ENCODE results near the gene KCTD6.

KCTD6 gene

DNA sequence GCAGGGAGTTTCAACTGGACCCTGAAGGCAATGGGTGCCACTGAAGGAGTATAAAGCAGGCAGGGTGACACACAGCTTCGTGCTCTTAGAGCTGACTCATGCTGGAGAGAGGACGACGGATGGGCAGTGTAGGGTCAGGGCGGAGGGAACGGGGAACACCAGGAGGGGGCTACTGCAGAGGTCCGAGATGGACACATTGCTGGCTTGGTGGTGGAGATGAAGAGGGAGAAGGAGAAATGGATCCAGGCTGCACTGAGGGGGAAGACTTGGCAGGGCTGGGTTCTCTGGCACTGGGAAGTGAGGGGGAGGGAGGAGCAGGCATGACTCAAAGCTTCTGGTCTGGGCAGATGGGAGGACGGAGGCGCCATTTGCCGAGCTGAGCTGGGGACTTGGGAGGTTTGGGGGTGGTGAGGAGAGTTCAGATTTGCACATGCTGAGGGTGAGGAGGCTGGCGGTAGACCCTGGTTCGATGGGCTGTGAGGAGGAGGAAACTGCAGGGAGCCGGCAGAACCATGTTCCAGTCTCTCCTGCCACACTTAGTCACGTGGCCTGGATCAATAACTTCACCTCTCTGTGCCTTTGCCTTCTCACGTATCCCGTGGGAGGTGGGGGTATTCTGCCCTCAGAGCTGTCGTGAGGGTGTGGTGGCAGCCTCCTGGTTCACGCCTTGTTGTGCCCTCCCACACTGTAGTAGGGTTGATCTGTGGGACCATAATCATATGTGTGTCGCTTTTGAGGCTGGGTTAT, 4.6 kb upstream of the KCTD6 start:
- DNase-seq: no peak

DNA sequence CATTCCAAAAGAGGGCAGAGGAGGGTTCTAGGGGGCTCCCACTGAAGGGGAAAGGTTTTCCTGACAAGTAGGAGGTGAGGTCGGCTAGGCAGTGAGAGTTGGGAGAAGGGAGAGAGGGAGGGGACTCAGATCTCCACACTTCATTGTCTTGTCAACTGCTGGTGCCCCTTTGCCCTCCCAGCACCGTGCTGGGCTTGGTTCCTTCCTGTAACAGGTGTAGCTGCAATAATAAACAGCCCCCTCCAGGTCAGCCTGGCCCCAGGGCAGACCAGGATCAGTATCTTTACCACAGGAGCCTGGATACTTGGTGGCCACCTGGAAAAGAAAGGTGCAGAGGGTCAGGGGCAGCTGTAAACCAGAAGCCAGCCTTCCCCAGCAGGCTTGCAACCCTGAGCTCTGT, 2.9 kb upstream of the KCTD6 start:
- no peak for DNase-seq

DNA sequence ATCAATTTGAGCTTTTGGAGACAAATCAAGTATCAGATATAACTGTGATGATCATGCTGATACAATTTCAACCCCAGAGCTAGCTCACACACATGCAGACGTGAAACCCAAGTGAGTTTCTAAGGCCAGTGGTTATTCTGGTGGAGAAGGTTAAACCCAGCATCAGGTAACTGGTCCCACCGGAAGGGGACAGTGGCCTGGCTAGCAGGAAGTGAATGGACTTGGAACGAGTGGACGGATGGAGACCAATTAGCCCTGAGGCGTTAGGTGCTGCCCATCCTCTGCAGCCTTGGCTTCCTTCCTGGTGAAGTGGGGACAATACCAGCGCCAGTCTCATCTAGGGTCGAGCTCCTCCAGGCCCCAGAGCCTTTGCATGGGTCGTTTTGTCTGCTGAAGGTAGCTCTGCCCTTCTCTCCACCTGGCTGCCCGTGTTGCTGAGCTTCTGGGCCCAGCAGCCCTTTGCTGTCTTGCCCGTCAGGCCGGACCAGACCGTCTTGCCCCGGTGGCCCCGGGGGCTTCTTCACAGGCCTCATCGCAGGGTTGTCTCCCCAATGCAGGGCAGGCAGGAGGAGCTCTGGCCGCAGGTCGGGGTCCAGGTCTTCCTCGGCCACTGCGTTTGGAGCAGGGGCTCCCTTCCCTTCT, 915 bp upstream of the KCTD6 start:
- no peak for DNase-seq

DNA sequence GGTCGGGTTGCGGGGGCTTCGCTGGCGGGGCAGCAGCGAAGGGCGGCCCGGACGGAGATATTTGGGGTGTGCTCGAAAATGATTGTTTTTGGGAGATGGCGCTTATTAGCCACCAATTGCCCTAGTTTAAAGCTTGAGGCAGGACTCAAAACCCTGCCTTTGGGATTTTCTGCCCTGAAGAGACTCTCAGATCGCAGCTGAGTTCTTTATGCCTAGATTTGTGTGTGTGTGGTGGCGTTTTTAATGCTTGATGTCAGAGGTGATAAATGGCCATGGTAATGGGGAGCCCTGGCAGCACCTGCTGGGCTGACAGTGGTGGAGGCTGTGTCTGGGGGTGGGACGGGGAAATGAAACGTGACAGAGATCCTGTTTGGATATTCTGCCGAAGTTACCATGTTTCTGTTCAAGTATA, 604 bp downstream of the KCTD6 start:
- DNase-seq: peak; percentile 10

DNA sequence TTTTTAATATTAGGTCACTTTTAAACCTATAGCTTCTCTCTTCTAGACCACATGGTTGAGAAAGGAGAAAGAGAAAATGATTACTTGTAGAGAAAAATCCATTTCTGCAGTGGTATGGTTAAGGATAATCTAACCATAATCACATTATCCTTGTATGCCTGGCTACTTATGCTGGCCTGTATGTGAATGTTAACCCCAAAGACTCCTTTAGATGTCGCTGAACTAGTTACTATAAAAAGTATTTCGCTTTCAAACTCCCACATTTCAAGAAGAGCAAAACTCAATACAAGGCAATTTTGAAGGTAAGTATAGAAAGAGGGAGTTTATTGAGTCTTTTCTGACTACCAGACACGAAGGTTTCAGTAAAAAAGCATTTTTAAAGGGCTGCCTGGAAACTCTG, 2.2 kb downstream of the KCTD6 start:
- DNase-seq: no peak

DNA sequence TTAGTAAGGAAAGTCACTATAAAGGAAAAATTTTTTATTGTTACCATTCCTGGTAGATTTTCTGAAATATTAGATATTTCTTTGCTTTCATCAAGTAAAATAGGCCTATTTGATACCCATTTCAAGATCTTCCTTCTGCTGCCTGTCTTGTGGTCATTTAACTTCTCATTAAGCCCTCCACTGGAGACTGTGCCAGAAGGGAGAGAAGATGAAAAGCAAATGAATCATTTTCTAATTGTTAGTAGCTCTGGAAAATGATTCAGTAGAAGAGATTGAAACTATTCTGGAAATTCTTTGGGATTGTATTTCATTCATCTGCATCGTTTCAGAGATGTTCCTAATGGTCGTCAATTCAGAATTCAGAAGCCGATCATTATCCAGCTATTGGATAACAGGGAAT, 3.2 kb downstream of the KCTD6 start:
- no peak for DNase-seq

DNA sequence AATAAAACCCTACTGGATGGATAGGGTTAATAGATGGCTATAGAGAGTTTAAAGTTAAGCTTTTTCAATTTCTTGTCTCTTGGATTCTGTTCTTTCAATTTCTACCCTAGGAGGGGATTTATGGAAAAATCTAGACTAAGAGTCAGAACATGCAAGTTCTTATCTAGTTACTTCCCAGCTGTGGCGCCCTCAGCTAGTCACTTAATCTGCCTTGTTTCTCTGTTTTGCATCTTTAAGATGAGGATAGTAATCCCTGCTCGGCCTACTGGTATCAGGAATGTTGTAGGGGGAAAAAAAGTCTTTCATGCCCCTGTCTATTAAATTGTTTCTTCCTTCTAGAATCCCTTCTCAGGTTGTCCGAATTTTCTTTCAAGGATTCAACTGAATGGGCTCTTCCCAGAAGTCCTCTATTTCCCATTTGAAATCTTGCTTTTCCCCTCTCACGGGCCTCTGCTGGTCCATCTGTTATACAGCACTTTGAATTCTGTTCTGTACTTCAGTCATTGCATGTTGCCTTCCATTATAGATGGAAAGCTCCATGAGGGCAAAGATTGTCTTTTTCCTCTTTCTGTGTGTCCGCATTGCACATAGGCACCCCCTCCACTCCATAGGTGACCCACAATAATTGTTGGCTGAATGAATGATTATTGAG, 4.4 kb downstream of the KCTD6 start:
- no peak for DNase-seq

DNA sequence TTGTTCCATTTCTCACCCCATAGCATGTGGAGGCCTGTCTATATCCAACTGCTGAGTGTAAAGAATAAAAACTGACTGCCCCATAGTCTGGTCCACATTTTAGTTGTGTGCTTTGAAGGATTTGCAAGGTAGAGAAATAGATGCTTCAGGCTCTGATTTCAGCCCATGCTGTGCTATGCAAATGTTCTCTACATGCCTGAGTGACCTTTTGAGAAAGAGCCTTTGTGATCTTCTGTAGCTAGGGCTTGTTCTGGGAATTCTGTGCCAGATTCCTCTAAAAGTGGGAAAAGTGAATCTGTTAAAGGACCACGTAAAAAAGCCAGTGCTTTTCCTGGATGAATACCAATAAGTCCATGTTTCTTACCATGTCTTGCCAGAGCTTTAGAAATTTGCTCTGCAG, 5.2 kb downstream of the KCTD6 start:
- DNase-seq: no peak

DNA sequence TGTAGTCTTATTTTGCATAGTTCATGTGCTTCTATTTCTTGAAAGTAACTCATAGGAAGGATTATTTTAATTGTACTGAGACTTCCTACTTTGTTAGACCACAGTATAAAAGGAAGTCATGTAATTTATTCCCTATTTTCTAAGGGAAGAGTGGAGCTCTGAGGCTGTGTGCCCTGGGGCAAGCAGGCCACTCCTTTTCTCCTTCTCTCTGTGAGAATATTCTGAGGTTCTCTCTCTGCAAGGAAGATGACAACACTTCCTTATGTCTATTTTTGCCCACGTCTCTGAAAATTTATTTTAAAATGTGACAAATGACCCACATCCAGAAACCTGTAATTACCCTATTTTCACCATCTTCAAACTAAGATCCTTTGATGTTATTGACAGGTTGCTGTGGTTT, 11.0 kb downstream of the KCTD6 start:
- no peak for DNase-seq

DNA sequence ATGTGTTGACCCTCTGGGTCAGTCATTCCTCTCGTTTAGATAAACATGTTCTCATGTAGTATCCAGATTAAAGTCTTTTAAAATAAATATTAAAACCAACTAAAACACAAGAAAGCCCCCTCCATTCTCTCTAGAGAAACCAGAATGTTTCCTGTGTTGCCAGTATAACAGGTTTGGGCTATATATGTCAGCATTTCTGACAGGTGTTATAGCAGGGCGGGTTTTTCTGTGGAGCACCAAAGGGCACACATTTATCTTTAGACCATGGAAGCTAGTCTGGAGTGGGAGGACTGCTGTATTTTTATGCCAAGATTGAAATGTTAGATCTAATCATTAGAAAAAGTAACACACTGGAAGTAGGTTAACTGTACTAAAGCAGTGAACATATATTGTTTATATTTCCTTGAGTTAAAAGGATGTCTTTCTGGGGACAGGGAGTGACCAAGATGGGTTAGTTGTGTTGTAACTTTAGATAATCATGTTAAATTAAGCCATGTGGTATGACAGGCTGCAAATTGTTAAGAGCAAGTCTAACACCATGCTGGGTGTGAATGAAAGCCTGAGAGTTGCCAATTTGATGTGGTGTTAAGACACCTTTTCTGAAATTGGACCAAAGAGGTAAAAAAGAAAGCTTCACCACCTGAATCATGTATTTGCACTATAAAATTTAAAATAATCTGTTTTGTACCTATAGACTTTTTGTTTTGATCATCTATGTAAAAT, 15.6 kb downstream of the KCTD6 start:
- no peak for DNase-seq

DNA sequence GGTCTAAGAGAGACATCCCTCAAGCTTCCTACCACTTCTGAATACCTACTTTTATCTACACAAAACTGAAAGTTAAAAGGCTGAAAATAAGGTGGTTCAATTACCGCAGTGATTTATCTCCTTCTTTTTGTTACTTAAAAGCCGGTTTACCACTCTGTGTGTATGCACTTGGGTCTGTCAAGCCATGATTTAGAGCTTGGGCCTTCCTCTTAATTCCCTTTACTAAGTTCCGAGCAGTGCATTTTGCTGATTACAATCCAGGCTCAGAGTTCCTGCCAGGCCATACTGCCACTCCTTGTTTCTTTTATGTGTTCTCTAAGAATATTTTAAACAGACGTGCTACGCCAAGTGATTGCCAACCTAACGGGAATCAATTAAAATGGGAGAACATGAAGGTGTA, 16.5 kb downstream of the KCTD6 start:
- no peak for DNase-seq

DNA sequence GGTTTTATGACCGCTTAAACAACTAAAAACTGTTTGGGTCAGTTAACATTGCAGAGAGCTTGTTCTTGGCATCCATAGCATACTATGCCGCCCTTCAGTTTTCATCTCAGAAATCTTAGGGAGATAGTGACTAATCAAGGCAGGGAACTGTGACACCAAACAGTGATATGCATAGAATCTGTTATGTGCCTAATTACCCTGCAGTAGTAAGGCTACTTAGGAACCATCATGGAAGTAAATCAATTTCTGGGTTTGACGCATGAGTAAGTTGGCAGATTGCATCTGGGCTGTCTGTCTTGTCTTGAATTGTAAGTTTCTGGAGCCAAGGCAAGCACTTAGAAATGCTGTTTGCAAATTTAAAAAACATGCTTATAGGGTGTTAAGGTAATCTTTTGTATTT, 22.5 kb downstream of the KCTD6 start:
- DNase-seq: no peak

DNA sequence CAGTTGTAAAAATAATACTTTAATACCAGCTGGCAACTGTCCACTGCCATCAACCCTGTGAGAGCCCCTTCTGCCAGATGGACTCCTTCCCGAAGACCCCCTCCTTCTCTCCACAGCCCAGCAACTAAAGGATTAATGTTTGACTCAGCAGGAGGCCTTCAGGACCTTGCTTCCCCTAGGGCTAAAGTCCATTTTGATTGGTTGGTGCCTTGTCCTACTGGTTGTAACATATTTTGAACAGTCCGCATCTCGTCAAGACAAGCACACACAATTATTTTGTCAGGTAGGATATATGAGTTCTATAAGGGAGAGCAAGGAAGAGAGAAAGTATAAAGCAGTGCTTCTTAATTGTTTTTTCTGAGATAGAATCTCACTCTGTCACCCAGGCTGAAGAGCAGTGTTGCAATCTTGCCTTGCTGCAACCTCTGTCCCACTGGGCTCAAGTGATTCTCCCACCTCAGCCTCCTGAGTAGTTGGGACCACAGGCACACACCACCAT, 26.4 kb downstream of the KCTD6 start:
- no peak for DNase-seq

DNA sequence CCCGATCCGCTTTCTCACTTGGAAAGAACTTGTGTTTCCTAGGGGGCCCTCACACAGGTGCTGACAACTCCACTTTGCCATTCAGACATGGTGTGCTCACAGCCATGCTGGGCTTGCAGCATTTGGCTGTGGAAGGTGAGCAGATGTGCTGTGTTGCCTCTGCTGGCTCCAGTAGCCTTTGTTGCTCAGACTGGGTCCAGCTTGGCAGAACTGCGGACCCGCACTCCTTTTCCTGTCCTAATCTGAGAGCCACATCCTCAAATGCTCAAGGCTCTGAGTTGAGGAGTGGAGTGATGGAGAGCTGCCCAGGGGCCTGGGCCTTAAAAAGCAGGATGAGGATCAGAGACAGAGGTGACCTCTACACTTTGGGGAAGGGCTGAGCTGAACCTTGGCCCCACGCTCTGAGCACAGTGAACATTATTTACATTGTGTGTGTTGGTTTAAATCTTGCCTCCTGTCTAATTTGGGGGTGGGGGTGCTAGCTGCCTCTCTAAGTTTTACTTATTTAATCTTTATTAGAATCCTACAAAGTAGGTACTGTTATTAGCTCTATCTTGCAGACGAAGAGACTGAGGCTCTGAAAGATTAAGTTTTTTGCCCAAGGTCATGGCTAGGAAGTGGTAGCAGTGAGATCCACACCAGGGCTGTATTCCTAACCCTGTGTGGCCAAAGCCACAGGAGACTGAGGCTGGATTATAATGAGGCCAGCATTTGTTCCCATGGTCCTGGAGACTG, 27.9 kb downstream of the KCTD6 start:
- DNase-seq: no peak

DNA sequence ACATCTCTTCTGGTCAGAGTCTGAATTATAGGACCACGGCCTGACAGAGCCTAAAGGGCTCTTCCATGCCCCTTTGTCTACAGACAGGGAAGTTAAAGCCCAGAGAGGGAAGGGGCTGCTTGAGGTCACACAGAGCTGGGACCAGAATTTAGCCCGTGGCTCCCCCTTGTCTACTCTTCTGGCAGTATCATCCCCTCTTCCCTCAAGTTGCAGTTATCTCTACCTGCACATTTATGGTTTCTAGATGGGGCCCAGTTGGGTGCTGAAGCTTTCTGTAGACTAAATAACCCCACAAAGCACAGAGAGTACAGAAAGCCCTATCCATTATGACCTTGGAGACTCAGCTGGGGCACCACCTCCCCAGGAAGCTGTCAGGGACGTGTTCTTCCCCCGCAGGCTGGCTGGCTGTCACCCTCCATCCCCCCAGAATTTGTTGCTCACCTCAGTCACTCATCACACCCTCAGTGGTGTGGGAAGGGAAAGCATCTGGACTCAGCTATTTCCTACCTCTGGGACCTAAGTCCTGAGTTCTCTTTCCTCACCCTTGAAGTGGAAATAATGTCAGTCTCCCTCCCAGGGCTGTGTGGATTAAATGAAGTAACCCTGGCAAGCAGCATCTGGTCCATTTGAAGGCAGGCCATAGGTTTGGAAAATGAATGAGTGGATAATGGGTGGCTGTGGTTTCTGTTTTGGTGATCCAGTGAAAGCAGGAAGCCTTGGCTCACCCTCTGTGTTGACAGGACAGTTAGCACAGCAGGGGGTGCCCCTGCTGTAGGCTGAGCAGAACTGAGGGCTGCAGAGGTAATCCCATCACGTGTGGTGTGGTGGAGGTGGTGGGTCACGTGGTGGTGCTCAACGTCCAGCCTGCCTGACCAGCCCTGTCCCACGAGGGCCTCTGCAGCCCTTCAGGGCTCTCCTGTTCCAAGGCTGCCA, 28.8 kb downstream of the KCTD6 start:
- no peak for DNase-seq

DNA sequence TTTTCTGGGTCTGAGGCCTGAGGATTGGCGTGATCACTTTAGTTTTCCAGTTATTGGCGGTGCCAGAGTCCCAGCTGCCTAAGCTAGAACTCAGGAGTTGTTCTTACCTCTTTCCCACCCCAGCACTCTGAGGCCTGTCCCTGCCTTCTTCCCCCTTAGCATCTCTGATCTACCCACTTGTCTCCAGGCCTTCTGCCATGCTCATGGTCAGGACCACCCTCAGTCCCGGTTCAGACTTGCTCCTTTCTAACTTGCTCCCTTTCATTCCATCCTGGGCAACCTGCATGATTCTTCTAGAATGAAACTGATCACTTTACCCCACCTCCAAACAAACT, 29.4 kb downstream of the KCTD6 start:
- DNase-seq: no peak

DNA sequence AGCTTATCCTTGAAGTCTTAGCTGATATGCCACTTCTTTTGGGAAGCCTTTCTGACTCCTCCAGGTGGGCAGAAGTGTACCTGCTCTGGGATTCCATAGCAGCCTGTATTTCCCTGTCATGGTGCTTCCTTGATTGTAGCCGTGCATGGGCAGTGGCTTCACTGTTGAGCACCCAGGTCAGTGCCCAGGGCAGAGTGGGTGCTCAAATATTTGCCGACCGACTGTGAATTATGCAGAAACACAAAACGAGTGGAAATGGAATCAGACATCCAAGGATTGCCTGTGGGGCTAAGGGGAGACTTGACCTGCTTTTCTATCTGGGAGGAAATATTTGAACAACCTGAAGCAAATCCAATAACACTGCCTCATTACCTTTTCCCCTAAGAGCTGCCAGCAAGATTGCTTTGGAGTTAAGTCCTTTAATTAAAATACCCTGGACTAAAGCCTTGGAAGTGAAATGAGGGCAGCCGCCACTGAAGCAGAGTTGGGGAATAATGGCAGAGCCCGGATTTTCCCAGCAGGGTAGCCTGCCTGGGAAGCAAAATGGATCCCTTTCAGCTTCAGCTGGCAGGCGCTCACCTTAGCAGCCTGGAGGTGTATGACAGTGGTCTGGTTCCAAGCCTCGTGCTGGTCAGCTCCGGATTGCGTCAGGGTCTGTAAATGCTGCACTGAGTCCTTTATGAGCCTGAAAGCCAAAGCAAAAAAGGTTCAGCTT, 30.2 kb downstream of the KCTD6 start:
- DNase-seq: no peak

DNA sequence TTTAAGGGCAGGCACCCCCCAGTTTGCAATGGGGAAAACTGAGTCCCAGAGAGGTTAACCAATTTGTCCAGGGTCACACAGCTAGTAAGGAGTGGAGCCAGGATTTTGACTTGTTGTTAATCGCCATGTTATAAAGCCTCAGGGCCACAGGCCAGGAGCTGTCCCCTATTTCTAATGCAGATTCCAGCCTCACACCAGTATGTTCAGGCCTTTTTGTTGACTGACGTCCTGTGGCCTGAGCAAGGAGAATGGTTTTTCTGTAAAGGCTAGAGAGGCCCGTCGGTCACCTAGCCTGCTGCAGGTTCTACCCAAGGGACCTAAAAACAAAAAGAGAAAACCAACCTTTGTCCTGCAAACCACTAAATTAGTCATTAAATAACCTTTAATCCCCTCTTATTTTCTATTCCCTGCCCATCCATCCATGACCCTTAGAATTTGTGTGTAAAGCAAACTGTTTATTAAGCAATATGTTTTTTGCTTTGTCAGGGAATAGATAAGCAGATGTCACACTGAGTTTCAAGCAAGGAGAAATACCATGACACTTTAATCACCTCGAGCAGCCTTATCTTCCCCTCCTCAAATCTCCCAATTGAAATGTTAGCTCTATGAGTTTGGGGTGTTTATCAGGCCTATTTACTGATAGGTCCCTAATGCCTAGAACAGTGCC, 31.0 kb downstream of the KCTD6 start:
- no peak for DNase-seq

DNA sequence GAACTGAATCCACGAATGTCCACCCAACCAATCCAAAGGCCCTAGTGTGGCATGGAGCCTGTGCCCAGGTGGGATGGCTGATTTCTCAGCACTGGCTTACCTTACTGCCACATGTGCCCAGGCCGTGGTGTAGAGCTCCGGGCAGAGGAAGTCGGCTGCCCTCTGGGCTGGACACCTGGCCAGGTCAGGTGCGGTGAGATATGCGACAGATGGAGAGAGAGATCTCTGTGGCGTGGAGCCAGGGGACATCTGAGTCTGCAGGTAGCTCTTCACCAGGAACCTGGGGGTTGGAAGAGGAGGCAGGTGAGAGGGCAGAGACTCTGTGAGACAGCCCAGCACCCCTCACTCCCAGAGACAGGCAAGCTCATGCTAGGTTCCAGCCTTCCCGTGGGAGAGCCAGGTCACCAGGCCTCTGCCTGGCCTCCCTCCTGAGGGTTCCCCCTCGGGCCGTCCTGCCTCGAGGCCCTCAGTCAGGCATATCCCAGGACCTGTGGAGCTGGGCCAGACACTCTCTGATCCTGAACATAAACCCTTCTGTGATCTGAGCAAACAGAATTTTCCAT, 32.5 kb downstream of the KCTD6 start:
- DNase-seq: no peak

DNA sequence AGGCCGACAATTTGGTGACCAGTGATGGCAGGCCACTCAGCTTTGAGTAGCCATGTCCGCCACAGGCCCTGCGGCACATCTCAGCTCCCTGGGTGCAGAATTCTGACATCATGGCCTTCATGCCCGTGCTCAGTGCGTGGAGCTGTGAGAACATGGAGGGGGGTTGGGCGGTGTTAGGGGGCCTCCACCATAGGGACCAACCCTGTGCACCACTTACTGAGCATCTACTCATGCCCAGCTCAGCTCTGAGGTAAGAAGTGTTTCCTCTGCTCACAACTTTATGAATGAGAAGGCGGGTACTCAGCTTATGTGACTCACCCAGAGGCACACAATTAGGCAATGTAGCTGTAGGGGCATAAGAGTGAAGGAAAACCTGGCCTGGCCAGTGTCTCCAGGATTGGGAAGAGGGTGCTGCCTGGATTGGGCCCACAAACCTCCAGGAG, 34.6 kb downstream of the KCTD6 start:
- no peak for DNase-seq

Measured in NCI-H1105 treated with DMSO at 0.1 percent for 48 hours (cell line).